C1 segment of cervical spinal cord (tissue), 14 donors: Measurements from ENCODE around the gene EPB41L2.
"Not testable (repeated sequence)": the region's sequence is repeated elsewhere in the genome, so short reads cannot be mapped to it uniquely, and the experiment has no call there.

Experiments used
- DNase-seq, 14 donors: peaks; one replicate each; lab custom pipeline; 2025; lab: John Stamatoyannopoulos, UW

The EPB41L2 gene

GRCh38 chr6:131004936-131005335 is 58.1 kb downstream of the EPB41L2 start:
- no peak for DNase-seq

- DNase-seq, result no peak
These were observed 58.7 kb downstream of the EPB41L2 start for GRCh38 chr6:131004387-131004755.

- DNase-seq, result no peak
These were observed 59.3 kb downstream of the EPB41L2 start for GRCh38 chr6:131003488-131004386.

- DNase-seq, result no peak
These were observed 60.4 kb downstream of the EPB41L2 start for GRCh38 chr6:131002661-131002980.

GRCh38 chr6:131001945-131002660 is 60.9 kb downstream of the EPB41L2 start:
- DNase-seq, result no peak

- peak in 5 of 14 donors; percentile 9 to 44 (median 30) for DNase-seq
These were observed 61.8 kb downstream of the EPB41L2 start for GRCh38 chr6:131001111-131001736.

- DNase-seq, result no peak
These were observed 62.5 kb downstream of the EPB41L2 start for GRCh38 chr6:131000544-131000943.

GRCh38 chr6:130997061-130997753 is 65.8 kb downstream of the EPB41L2 start:
- DNase-seq, result no peak

GRCh38 chr6:130996635-130997034 is 66.4 kb downstream of the EPB41L2 start:
- no peak for DNase-seq

- DNase-seq, result no peak
These were observed 67.1 kb downstream of the EPB41L2 start for GRCh38 chr6:130995783-130996447.

- DNase-seq, result no peak
These were observed 68.5 kb downstream of the EPB41L2 start for GRCh38 chr6:130994319-130995097.

GRCh38 chr6:130993292-130993765 is 69.7 kb downstream of the EPB41L2 start:
- DNase-seq, result no peak

- DNase-seq, result no peak
These were observed 71.5 kb downstream of the EPB41L2 start for GRCh38 chr6:130991422-130992137.

GRCh38 chr6:130987539-130987938 is 75.5 kb downstream of the EPB41L2 start:
- not testable (repeated sequence) for DNase-seq

GRCh38 chr6:130985115-130985514 is 77.9 kb downstream of the EPB41L2 start:
- no peak for DNase-seq

GRCh38 chr6:130982941-130983456 is 80.0 kb downstream of the EPB41L2 start:
- no peak for DNase-seq

- DNase-seq, result no peak
These were observed 80.9 kb downstream of the EPB41L2 start for GRCh38 chr6:130982135-130982534.

- no peak for DNase-seq
These were observed 81.6 kb downstream of the EPB41L2 start for GRCh38 chr6:130981409-130981808.

- peak in 1 of 14 donors; percentile 18 for DNase-seq
These were observed 82.6 kb downstream of the EPB41L2 start for GRCh38 chr6:130980310-130981032.
